Mesothelial cell of epicardium (in vitro differentiated cells): ENCODE measurements around the gene ELK4. TPM values are rescaled to one million over a fixed set of nuclear protein-coding genes. Genes with fewer than 3 reads are reported as not detected.

Experiments used
- DNase-seq, 2 experiments: peaks; one replicate each; pipeline ENCODE4 v3.0.0; 2021; ENCODE audit warnings: low spot score in 2 of 2; ENCODE audit not compliant: unreplicated experiment in 2 of 2
- H3K27ac Mint-ChIP-seq: 2 replicates; pipeline ENCODE4 v1.8.0; 2021; ENCODE audit warnings: mixed read lengths
- H3K27me3 Mint-ChIP-seq: 2 replicates; pipeline ENCODE4 v1.8.0; 2021; ENCODE audit warnings: low read depth, mixed read lengths
- H3K36me3 Mint-ChIP-seq: 2 replicates; pipeline ENCODE4 v1.8.0; 2021; ENCODE audit warnings: mixed read lengths
- H3K4me1 Mint-ChIP-seq: 2 replicates; pipeline ENCODE4 v1.8.0; 2021; ENCODE audit warnings: mixed read lengths
- H3K4me3 Mint-ChIP-seq: 2 replicates; pipeline ENCODE4 v1.8.0; 2021; ENCODE audit warnings: mild to moderate bottlenecking, moderate library complexity, mixed read lengths
- H3K9me3 Mint-ChIP-seq: 2 replicates; pipeline ENCODE4 v1.8.0; 2021; ENCODE audit warnings: mixed read lengths
- CTCF ChIP-seq: fragments of 200-600 bp; sonication (generic); IDR thresholded peaks from one replicate; pipeline ENCODE4 v1.5.0; 2021; ENCODE audit warnings: antibody characterized with exemption; ENCODE audit not compliant: unreplicated experiment
- total RNA-seq: library from RNA; stranded (reverse); gene quantifications from 3 replicates; pipeline ENCODE4 v1.2.1, GENCODE V29; 2021

ELK4 gene
- total RNA-seq, 1 donor from 2014 or later = 36.8 TPM

- Mint-ChIP-seq H3K4me3 (peak overlapping the region; percentile 88), H3K27me3 (no peaks in the 10 kb centered on the region), H3K36me3 (no peaks in the 10 kb centered on the region), H3K27ac (peak overlapping the region; percentile 98), H3K9me3 (no peaks in the 10 kb centered on the region), H3K4me1 (peaks cover 22% of the 10 kb centered on the region)
- TF ChIP-seq CTCF = no peak
- no peak for DNase-seq
These were observed 1.2 kb downstream of the ELK4 start for GRCh38 chr1:205630651-205631009.

- H3K9me3 Mint-ChIP-seq = no peaks in the 10 kb centered on the region
- no peak for TF ChIP-seq CTCF
- no peaks in the 10 kb centered on the region for H3K36me3 Mint-ChIP-seq
- no peaks in the 10 kb centered on the region for H3K27me3 Mint-ChIP-seq
- H3K4me3 Mint-ChIP-seq = peak overlapping the region; percentile 88
- H3K27ac Mint-ChIP-seq = peak overlapping the region; percentile 98
- DNase-seq = no peak
- H3K4me1 Mint-ChIP-seq = peaks cover 20% of the 10 kb centered on the region
These were observed 1.6 kb downstream of the ELK4 start for GRCh38 chr1:205630241-205630640.

- H3K27me3 Mint-ChIP-seq = no peaks in the 10 kb centered on the region
- H3K27ac Mint-ChIP-seq = peak overlapping the region; percentile 98
- peaks cover 2% of the 10 kb centered on the region for H3K36me3 Mint-ChIP-seq
- no peak for TF ChIP-seq CTCF
- peak overlapping the region; percentile 88 for H3K4me3 Mint-ChIP-seq
- H3K9me3 Mint-ChIP-seq = no peaks in the 10 kb centered on the region
- peaks cover 20% of the 10 kb centered on the region for H3K4me1 Mint-ChIP-seq
- DNase-seq = no peak
These were observed 2.1 kb downstream of the ELK4 start for GRCh38 chr1:205629751-205630150.

- peaks cover 20% of the 10 kb centered on the region for H3K4me1 Mint-ChIP-seq
- no peak for TF ChIP-seq CTCF
- no peaks in the 10 kb centered on the region for H3K27me3 Mint-ChIP-seq
- no peak overlapping the region for H3K4me3 Mint-ChIP-seq
- no peak for DNase-seq
- H3K36me3 Mint-ChIP-seq = peaks cover 5% of the 10 kb centered on the region
- no peak overlapping the region for H3K27ac Mint-ChIP-seq
- H3K9me3 Mint-ChIP-seq = no peaks in the 10 kb centered on the region
These were observed 3.9 kb downstream of the ELK4 start for GRCh38 chr1:205627956-205628355.

- Mint-ChIP-seq H3K36me3 (peaks cover 8% of the 10 kb centered on the region), H3K9me3 (no peaks in the 10 kb centered on the region), H3K27me3 (no peaks in the 10 kb centered on the region), H3K4me1 (peaks cover 13% of the 10 kb centered on the region), H3K4me3 (no peak overlapping the region), H3K27ac (no peak overlapping the region)
- no peak for DNase-seq
- TF ChIP-seq CTCF = no peak
These were observed 5.6 kb downstream of the ELK4 start for GRCh38 chr1:205626216-205626615.

GRCh38 chr1:205623646-205624045, 8.2 kb downstream of the ELK4 start:
- no peaks in the 10 kb centered on the region for H3K4me1 Mint-ChIP-seq
- no peaks in the 10 kb centered on the region for H3K9me3 Mint-ChIP-seq
- H3K27ac Mint-ChIP-seq = no peak overlapping the region
- peaks cover 23% of the 10 kb centered on the region for H3K36me3 Mint-ChIP-seq
- no peaks in the 10 kb centered on the region for H3K27me3 Mint-ChIP-seq
- no peak overlapping the region for H3K4me3 Mint-ChIP-seq
- no peak for DNase-seq
- TF ChIP-seq CTCF = no peak
